Left cardiac atrium (tissue), 4 donors: Measurements from ENCODE around the gene ACACB. TPM values are rescaled to one million over a fixed set of nuclear protein-coding genes. Genes with fewer than 3 reads are reported as not detected.
A peak's percentile ranks its signal among the peaks of the same experiment; 100 is the strongest.
"Not testable (repeated sequence)": the region's sequence is repeated elsewhere in the genome, so short reads cannot be mapped to it uniquely, and the experiment has no call there.

Experiments used
- ATAC-seq, 2 donors: fragments of 200-7000 bp; cut with Tn5 transposase; one replicate each; pipeline ENCODE4 v1.9.1; 2020; ENCODE audit warnings: mild to moderate bottlenecking in 2 of 2, moderate library complexity in 2 of 2
- DNase-seq: peaks from one replicate; pipeline ENCODE4 v3.0.0-alpha.2; 2020
- intact Hi-C, 2 donors: fragments of 100-400 bp; cut with DNase I; formaldehyde crosslinking; loops; one replicate each; pipeline versions ENCODE4 v1.14.1 to v1.15.1; 2022 to 2023
- total RNA-seq, 2 donors: library from RNA; stranded (reverse); fragmentation: NEBNext Ultra II Directional; extraction: Animal tissue kit (Norgen Biotek cat#: 25700); gene quantifications; one replicate each; pipeline ENCODE4 v1.2.1, GENCODE V29; 2021
- donor health status: DM: no; HTN: yes; CAD: no.
- donor health status: DM: no; HTN: yes; CAD: no; lungs with severe emphysema.
- donor health status: DM: yes; HTN: yes; CAD: no.
- donor health status: Dilated cardiomyopathy.

The ACACB gene
- total RNA-seq, 2 donors from 2014 or later, result 165 to 172 TPM

DNA sequence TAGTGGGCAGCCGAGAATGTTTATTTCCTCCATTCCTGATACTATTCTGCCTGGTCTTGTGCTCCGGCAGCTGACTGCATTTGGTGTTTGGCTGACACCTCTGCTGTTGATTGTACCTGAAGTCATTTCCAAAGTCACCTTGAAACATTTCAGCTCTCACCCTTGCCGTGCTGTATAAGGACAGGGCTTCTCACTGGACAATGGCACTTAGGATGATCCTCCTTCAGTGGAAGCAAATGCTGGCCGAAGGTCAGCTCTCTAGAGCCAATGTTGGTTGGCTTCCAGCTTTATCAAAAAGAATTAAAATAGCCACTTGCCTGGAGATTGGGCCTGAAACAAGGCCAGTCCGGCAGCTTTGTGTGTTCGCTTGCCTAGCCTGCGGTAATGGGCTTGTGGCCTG lies 44.0 kb downstream of the ACACB start:
- ATAC-seq, result peak; percentile 70 to 83
- intact Hi-C loops, result loop anchor here in 1 of 2 donors (10.0 kb wide), 1 partner anchor 46 kb away; the partner anchor contains the start of gene ACACB
- peak; percentile 40 for DNase-seq

DNA sequence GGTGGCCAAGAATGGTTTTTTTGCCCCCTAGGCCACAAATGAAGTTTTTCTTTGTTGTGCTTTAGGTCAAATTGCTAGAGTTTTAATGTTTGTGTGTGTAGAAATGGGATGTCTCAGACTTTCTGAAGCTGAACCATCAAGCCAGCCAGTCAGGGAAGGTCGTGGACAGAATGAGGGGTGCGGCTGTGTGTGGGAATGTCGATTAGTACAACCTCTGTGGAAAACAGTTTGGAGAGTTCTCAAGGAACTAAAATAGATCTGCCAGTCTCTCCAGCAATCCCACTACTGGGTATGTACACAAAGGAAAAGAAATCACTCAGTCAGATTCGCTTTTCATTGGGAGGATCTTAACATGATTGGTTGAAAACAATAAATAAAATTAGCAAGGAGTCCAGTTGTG lies 44.5 kb downstream of the ACACB start:
- no peak for DNase-seq
- intact Hi-C loops, result loop anchor here in 1 of 2 donors (10.0 kb wide), 1 partner anchor 46 kb away; the partner anchor contains the start of gene ACACB
- ATAC-seq, result peak; percentile 28 to 35

DNA sequence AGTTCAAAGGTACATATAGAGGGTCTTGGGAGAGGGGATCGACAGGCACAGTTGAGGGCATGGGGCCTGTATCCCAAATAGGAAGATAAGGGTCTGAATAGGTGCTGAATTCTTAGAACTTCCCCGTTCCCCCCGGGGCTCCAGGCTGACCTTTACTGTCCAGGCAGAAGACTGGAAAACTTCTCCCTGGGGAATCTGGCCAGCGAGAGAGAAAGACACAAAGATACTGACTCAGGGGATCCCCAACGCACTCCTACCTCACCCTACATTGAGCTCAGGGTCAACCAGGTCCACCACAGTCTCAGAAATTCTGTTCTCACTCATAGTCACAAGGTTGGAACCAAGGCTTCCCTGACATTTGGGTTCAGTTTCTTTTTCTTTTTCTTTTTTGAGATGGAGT lies 46.2 kb downstream of the ACACB start:
- intact Hi-C loops, result loop anchor here in 1 of 2 donors (10.0 kb wide), 1 partner anchor 48 kb away; the partner anchor contains the start of gene ACACB
- ATAC-seq, result no peak
- no peak for DNase-seq

DNA sequence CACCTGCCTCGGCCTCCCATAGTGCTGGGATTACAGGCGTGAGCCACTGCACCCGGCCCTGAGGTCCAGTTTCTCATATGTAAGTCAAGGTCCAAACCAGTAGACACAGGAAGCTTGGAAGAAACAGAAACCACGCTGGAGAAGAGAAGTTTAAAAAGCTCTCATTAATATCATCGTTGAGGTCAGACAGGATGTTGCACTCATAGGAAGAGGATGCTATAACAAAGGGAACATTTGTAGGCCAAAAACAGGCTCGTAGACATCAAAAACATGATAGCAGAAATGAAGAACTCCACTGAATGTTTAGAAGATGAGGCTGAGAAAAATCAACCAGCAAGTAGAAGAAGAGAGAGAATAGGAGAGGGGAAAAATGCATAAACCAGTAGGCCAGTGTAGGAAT lies 46.8 kb downstream of the ACACB start:
- no peak for ATAC-seq
- intact Hi-C loops, result loop anchor here in 1 of 2 donors (10.0 kb wide), 1 partner anchor 48 kb away; the partner anchor contains the start of gene ACACB

DNA sequence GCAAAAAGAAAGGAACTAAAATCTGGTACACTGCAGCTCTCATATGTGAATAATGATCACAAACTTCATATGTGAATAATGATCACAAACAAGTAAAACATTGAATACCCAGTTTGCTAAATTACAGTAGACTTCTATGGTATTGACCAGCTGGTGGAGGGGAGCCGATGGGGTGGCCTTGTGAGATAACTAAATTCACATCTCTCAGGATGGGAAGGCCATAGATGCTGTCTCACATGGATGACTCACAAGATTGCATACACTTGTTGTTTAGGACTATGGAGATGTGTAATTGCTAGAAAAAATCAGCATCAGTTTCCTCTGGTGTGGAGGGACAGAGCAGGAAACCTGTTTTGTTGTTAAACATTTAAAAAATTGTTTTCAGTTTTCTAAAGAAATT lies 49.2 kb downstream of the ACACB start:
- ATAC-seq, result no peak
- intact Hi-C loops, result loop anchor here in 1 of 2 donors (10.0 kb wide), 1 partner anchor 51 kb away; the partner anchor contains the start of gene ACACB
- no peak for DNase-seq

More for the DNA sequence above, 46.8 kb downstream of the ACACB start:
- DNase-seq, result no peak

DNA sequence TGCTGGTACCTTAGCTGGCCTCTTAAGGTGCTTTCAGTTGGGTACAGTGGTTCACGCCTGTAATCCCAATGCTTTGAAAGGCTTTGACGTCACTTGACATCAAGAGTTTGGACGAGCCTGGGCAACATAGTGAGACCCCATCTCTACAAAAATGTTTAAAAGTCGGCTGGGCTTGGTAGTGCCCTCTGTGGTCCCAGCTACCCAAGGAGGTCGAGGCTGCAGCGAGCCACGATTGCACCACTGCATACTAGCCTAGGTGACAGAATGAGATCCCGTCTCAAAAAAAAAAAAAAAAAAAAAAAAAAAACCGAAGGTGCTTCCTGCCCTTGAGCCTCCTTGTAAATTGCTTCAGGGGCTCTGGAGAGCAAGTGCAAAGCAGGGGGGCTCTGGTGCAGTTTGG lies 50.0 kb downstream of the ACACB start:
- DNase-seq (no peak), ATAC-seq (no peak)
- intact Hi-C loops, result loop anchor here in 1 of 2 donors (10.0 kb wide), 1 partner anchor 52 kb away; the partner anchor contains the start of gene ACACB

DNA sequence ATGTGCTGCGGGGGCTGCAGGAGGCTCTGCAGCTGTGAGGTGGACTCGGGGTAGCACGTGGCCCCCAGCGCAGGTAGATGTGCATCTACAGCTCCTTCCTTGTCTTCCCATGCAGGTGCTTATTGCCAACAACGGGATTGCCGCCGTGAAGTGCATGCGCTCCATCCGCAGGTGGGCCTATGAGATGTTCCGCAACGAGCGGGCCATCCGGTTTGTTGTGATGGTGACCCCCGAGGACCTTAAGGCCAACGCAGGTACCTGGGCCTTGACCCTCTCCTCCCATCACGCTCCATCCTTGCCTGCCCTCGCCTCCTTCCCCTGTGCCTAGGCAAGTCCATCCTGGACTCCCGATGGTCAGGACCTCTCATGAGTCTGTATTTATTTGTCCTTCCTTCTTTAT lies 51.4 kb downstream of the ACACB start:
- intact Hi-C loops, result loop anchor here in 1 of 2 donors (10.0 kb wide), 1 partner anchor 53 kb away; the partner anchor contains the start of gene ACACB
- DNase-seq, result no peak
- no peak for ATAC-seq

DNA sequence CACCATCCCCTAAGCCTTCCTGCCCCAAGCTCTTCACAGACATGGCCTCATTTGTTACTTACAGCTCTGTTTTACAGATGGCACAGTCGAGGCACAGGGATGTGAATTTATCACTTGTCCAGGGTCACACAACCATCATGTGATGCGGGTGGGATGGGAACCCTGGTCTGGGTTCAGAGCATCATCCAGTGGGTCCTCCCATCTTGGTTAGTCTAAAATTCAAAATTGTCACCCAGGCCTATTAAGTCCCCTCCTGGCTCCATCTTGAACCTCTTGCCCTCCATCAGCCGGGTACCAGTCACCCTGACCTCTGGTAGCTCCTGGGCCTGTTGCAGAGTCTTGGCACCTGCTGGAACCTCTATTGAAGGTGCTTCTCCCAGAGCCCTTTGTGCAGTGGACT lies 52.9 kb downstream of the ACACB start:
- ATAC-seq (no peak), DNase-seq (no peak)
- intact Hi-C loops, result loop anchor here in 1 of 2 donors (10.0 kb wide), 1 partner anchor 54 kb away; the partner anchor contains the start of gene ACACB

DNA sequence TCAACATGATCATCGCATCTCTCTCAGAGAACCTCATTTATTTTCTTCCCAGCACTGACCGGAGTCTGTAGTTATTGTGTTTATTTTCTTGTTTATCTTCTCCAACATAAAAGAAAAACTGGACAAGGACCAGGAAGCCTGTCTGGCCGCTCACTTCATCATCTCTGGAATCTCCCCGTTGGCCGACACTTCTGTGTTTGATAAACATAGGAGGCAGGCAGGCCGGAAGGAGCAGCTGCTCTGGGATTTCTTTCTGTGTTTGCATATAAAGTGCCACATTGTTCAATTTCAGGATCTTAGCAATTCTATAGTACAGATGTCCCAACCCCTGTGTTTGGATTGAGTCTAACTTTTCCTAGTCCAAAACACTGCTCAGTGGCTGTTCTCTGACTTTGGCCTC lies 53.3 kb downstream of the ACACB start:
- no peak for ATAC-seq
- no peak for DNase-seq
- intact Hi-C loops, result loop anchor here in 1 of 2 donors (10.0 kb wide), 1 partner anchor 55 kb away; the partner anchor contains the start of gene ACACB

DNA sequence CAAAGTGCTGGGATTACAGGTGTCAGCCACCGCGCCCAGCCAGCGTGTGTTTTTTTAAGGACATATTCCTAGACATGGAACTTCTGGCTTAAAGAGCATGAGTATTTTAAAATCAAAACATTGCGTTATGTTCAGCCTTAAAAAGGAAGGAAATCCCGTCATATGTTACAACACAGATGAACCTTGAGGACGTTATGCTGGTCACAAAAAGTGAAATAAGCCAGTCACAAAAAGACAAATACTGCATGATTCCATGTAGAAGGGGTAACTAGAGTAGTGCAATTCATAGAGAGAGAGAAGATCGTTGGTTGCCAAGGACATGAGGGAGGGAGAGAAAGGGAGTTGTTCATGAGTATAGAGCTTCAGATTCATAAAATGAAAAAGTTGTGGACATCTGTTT lies 53.9 kb downstream of the ACACB start:
- no peak for DNase-seq
- intact Hi-C loops, result no loop called here
- no peak for ATAC-seq

DNA sequence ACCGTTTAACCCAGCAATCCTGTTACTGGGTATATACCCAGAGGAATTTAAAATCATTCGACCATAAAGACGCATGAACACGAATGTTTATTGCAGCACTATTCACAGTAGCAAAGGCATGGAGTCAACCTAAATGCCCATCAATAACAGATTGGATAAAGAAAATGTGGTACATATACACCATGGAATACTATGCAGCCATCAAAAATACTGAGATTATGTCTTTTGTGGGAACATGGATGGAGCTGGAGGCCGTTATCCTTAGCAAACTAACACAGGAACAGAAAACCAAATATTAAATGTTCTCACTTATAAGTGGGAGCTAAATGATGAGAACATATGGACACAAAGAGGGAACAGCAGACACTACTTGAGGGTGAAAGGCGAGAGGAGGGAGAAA lies 56.4 kb downstream of the ACACB start:
- DNase-seq, ATAC-seq, intact Hi-C loops: not testable (repeated sequence)

DNA sequence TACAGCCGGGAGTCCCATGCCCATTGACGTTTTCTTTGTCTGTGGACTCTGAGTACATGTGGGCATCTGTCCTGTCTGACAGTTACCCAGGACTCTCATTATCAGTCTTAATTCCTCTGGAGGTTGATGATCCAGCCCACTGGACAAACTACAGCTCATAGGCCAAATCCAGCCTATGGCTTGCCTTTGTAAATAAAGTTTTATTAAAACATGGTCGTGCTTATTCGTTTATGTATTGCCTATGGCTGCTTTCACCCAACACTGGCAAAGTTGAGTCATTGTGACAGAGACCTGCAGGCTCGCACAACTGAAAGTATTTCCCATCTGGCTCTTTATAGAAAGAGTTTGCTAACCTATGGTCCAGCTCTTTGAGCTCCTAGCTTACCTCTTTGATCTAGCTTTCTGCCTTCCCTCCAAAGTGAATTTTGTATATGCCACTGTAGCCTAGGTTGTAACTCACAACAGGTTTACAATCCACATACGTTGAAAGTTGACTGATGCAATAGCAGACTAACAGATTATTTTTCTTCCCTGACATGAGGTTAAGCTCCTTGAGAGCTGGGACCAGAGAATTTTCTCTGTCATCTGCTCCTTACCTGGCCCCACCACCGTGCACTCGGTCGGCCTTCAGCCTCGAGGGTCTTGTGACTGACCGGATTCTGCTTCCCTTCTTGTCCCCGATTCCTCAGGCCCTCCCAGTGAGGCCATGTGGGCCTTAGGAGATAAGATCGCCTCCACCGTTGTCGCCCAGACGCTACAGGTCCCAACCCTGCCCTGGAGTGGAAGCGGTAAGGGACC lies 57.3 kb downstream of the ACACB start:
- intact Hi-C loops, result no loop called here
- DNase-seq (no peak), ATAC-seq (no peak)

DNA sequence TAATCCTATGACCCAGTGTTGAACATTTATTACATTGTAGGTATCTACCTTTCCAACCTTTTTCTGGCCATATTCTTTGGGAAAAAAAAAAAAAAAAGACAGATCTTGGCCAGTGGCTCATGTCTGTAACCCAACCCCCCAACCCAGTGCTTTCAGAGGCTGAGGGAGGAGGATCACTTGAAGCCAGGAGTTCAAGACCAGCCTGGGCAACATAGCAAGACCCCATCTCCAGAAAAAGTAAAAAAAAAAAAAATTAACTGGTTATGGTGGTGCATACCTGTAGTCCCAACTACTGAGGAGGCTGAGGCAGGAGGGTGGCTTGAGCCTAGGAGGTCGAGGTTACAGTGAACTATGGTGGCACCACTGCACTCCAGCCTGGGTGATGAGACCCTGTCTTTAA lies 58.1 kb downstream of the ACACB start:
- intact Hi-C loops, result no loop called here
- ATAC-seq (no peak), DNase-seq (no peak)

DNA sequence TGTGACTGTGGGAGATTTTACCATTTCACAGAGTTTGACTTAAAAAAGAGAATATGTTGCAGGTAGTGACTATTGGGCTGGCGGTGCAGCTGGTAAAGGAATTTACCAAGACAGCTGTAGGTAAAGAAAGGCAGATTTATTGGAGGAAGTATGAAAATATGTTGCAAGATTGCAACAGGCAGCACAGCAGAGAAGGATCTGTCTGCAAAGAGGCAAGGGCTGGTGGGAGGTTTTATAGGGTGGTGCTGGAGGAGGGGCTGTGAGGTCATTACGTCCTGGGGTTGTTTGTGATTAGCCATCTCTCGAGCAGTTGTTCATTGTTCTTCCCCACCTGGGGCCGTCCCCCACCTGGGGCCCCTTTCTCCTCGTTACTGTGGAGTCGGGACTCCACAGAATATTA lies 62.1 kb downstream of the ACACB start:
- DNase-seq (no peak), ATAC-seq (no peak)
- intact Hi-C loops, result no loop called here

DNA sequence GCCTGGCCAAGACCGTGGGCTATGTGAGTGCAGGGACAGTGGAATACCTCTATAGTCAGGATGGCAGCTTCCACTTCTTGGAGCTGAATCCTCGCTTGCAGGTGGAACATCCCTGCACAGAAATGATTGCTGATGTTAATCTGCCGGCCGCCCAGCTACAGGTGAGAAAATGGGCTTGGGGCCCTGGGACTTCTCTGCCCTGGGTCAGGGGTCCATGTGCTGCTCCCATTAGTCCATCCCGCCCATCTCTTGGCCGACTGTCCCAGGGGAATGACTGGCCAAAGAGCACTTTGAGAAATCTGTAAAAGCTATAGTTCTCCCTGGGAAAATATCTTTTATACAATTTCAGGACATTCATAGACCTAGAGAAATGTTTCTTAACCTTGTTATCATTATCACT lies 63.5 kb downstream of the ACACB start:
- DNase-seq, result no peak
- intact Hi-C loops, result loop anchor here in 1 of 2 donors (5.0 kb wide), 1 partner anchor 37 kb away; no protein-coding TSS in a partner anchor
- ATAC-seq, result no peak

DNA sequence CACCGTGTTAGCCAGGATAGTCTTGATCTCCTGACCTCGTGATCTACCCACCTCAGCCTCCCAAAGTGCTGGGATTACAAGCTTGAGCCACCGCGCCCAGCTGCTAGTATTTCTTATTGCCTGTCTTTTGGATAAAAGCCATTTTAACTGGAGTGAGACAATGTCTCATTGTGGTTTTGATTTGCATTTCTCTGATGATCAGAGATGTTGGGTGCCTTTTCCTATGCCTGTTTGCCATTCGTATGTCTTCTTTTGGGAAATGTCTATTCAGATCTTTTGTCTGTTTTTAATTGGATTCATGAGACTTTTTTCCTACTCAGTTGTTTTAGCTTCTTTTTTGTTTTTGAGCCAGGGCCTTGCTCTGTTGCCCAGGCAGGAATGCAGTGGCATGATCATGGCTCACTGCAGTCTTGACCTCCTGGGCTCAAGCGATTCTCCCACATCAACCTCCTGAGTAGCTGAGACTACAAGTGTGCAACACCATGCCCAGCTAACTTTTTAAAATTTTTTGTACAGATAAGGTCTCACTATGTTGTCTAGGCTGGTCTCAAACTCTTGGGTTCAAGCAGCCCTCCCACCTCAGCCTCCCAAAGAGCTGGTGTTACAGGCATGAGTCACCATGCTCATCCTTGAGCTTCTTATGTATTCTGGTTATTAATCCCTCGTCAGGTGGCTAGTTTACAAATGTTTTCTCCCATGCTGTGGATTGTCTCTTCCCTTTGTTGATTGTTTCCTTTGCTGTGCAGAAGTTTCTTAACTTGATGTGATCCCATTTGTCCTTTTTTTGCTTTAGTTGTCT lies 65.9 kb downstream of the ACACB start:
- intact Hi-C loops, result loop anchor here in 1 of 2 donors (5.0 kb wide), 1 partner anchor 35 kb away; no protein-coding TSS in a partner anchor
- DNase-seq (no peak), ATAC-seq (no peak)

DNA sequence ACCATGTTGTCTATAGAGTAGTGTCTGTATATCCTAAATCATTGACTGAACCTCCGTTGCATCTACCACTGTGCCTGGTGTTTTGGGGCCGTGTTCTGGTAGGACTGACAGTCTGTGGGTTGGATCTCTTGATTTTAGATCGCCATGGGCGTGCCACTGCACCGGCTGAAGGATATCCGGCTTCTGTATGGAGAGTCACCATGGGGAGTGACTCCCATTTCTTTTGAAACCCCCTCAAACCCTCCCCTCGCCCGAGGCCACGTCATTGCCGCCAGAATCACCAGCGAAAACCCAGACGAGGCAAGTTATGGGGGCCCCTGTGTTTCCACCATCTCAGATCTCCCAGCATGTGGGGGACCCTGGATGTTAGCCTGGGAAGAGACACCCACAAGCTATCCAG lies 69.1 kb downstream of the ACACB start:
- intact Hi-C loops, result no loop called here
- ATAC-seq (no peak), DNase-seq (no peak)

DNA sequence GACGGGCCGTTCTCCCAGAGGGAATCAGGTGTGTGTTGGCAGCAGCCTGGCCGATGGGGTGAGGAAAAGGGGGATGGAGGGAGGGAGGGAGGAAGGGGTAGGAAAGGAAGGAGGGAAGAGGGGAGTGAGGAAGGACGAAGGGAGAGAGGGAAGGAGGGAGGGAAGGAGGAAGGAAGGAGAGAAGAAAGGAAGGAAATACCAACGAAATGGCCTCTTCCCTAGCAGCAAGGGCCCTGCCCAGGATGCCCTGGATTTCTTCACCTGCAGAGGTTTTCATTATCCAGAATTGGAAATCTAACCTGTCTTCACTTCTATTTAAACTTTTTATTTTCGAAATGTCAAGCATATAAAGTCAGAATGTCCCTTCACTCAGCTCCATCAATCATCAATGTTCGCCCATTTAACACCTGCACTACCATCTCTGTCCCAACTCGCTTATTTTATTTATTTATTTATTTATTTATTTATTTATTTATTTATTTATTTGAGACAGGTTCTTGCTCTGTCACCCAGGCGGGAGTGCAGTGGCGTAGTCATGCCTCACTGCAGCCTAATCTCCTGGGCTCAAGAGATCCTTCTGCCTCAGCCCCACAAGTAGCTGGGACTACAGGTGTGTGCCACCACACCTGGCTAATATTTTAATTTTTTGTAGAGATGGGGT lies 70.7 kb downstream of the ACACB start:
- ATAC-seq, result no peak
- DNase-seq, result no peak
- intact Hi-C loops, result no loop called here

DNA sequence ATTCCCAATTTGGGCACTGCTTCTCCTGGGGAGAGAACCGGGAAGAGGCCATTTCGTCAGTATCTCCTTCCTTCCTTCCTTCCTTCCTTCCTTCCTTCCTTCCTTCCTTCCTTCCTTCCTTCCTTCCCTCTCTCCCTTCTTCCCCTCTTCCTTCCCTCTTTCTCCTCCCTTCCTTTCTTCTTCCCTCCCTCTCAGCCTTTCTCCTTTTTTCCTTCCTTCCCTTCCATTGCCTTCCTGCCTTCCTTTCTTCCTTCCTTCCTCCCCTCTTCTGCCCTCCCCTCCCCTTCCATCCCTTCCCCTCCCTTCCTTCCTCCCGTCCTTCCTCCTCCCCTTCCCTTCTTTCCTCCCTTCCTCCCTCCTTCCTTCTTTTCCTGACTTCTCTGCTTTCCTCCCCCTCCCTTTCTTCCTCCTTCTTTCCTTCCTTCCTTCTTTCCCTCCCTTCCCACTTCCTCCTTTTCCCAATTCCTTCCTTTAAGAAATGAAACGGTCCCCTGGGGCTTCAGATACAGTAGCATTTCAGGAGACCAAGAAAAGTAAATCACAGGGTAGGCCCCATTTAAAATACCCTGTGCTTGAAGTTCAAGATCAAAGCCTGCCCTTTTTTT lies 71.8 kb downstream of the ACACB start:
- ATAC-seq (no peak), DNase-seq (no peak)
- intact Hi-C loops, result no loop called here
